Prostate gland (tissue), 2 donors: ENCODE data around the gene PGF.

Experiments used
- POLR2A ChIP-seq: fragments of 450-650 bp; IDR thresholded peaks from one replicate; pipeline ENCODE4 v1.6.1; 2016; ENCODE audit warnings: antibody characterized with exemption, mild to moderate bottlenecking
- POLR2AphosphoS5 ChIP-seq: sonication (generic); formaldehyde crosslinking; IDR thresholded peaks from one replicate; pipeline ENCODE4 v1.6.1; 2017; ENCODE audit warnings: antibody characterized with exemption
- TF ChIP-seq, protein P1 (sequence below), 4 experiments: fragments of 200-600 bp in 2 of 4; fragments of 450-650 bp in 2 of 4; sonication (generic) in 2 of 4; IDR thresholded peaks; 1 replicate in 3 of 4; 2 replicates in 1 of 4; pipeline ENCODE4 v1.5.1; 2016 to 2019; ENCODE audit warnings: antibody characterized with exemption in 4 of 4, mild to moderate bottlenecking in 2 of 4, moderate library complexity in 2 of 4

DNA sequence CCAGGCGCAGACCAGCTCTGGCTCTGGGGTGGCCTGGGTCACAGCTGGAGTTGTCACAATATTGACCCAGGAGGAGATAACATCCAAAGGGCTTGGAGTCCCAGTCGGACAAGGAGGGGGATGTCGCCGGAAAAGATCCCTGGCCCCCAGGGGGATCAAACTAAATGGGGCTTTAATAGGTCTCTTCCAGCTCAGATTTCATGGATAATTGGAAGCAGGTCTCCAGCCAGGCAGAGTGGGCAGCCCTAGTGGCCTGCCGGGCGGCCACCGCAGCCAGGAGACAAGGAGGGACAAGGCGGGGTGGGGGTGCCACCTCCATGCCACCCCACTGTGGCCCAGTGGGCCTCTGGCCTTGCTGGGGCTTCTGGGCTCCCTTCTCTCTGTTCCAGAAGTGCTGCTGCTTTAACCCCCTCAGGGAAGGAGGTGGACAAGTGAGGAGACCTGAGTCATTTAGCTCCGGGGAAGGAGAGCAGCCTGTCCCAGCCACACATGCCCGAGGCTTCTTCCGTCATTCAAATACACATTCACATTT lies 23.1 kb upstream of the PGF start:
- TF ChIP-seq POLR2A (no peak), POLR2AphosphoS5 (no peak)
- TF ChIP-seq, protein P1, sequence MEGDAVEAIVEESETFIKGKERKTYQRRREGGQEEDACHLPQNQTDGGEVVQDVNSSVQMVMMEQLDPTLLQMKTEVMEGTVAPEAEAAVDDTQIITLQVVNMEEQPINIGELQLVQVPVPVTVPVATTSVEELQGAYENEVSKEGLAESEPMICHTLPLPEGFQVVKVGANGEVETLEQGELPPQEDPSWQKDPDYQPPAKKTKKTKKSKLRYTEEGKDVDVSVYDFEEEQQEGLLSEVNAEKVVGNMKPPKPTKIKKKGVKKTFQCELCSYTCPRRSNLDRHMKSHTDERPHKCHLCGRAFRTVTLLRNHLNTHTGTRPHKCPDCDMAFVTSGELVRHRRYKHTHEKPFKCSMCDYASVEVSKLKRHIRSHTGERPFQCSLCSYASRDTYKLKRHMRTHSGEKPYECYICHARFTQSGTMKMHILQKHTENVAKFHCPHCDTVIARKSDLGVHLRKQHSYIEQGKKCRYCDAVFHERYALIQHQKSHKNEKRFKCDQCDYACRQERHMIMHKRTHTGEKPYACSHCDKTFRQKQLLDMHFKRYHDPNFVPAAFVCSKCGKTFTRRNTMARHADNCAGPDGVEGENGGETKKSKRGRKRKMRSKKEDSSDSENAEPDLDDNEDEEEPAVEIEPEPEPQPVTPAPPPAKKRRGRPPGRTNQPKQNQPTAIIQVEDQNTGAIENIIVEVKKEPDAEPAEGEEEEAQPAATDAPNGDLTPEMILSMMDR (IDR thresholded peaks at IDR 0.05), result no peak
